ENCODE data around the gene WFDC1.

Gene WFDC1

DNA sequence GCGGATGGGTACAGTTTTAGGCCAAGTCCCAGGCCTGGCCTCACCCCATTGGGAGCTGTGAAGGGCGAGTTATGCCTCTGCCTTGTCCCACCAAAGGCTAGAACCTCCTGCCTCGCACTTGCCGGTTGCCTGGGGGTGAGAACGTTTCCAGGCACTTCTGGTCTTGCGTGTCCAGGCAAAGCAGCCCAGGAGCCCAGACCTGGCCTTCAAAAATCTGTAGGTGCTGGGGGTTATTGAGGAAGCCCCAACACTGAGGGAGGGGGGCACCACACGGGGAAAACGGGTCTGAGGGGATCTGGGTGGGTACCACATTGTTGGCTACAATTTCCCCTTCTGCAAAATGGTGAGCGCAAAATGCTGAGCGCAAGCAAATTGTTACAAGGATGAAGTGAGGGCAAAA lies 61.5 kb downstream of the WFDC1 start:
- DNase-seq (ENCODE audit: low read depth, low spot score), result no peak
- TF ChIP-seq, protein P1, sequence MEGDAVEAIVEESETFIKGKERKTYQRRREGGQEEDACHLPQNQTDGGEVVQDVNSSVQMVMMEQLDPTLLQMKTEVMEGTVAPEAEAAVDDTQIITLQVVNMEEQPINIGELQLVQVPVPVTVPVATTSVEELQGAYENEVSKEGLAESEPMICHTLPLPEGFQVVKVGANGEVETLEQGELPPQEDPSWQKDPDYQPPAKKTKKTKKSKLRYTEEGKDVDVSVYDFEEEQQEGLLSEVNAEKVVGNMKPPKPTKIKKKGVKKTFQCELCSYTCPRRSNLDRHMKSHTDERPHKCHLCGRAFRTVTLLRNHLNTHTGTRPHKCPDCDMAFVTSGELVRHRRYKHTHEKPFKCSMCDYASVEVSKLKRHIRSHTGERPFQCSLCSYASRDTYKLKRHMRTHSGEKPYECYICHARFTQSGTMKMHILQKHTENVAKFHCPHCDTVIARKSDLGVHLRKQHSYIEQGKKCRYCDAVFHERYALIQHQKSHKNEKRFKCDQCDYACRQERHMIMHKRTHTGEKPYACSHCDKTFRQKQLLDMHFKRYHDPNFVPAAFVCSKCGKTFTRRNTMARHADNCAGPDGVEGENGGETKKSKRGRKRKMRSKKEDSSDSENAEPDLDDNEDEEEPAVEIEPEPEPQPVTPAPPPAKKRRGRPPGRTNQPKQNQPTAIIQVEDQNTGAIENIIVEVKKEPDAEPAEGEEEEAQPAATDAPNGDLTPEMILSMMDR (IDR thresholded peaks at IDR 0.05; ENCODE audit: insufficient read depth, low read length, missing control alignments), result no peak
- POLR2A ChIA-PET, result no interaction called here
- CTCF ChIA-PET, result no interaction called here
- no peak overlapping the region for H3K4me3 ChIP-seq (ENCODE audit: low read depth, low read length)

DNA sequence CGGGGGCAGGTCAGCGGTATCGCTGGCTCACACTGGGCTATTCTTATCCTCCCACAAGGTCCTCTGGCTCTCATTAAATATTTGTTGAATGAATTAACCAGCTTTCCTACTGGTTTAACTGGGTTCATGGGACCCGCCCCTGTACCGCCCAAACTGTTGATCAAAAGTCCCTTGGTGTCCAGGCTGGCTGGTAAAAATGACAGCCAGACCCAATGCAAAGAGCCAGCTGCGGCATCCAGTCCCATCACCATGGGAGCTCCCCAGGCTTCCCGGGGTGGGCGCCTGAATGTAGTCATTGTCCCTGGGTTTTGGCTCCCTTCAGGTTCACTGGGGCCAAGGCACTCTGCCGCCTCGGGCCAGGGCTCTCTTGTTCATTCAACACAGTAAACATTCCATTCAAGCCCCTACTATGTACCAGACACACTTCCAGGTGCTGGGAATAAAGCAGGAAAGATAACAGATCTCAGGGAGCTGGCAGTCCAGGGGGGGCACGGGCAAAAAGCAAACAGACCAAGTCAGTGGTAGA lies 62.0 kb downstream of the WFDC1 start:
- no peak for DNase-seq (ENCODE audit: low read depth, low spot score)
- TF ChIP-seq, protein P1 (IDR thresholded peaks at IDR 0.05; ENCODE audit: insufficient read depth, low read length, missing control alignments), result no peak
- ChIA-PET POLR2A (no interaction called here), CTCF (no interaction called here)
- H3K4me3 ChIP-seq (ENCODE audit: low read depth, low read length), result no peak overlapping the region

DNA sequence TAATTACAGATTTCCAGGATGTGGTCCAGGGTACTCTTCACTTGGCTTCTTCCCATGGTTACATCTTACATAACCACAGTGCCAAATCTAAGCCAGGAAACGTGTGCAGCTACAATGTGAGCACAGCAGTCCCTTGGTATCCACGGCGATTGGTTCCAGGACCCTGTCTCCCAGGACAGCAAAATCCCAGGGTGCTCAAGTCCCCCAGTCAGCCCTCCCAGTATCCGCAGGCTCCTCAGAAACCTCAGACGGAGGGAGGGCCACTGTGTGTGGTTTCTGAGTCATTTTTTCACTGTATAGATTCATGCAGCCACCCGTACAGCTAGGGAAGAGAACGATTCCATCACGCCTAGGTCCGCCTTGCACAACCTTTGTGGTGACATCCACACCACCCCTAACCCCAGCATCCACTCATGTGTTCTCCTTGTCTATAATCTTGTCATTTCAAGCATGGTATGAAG lies 62.5 kb downstream of the WFDC1 start:
- H3K4me3 ChIP-seq (ENCODE audit: low read depth, low read length), result no peak overlapping the region
- ChIA-PET CTCF (no interaction called here), POLR2A (no interaction called here)
- TF ChIP-seq, protein P1 (IDR thresholded peaks at IDR 0.05; ENCODE audit: insufficient read depth, low read length, missing control alignments), result no peak
- no peak for DNase-seq (ENCODE audit: low read depth, low spot score)

DNA sequence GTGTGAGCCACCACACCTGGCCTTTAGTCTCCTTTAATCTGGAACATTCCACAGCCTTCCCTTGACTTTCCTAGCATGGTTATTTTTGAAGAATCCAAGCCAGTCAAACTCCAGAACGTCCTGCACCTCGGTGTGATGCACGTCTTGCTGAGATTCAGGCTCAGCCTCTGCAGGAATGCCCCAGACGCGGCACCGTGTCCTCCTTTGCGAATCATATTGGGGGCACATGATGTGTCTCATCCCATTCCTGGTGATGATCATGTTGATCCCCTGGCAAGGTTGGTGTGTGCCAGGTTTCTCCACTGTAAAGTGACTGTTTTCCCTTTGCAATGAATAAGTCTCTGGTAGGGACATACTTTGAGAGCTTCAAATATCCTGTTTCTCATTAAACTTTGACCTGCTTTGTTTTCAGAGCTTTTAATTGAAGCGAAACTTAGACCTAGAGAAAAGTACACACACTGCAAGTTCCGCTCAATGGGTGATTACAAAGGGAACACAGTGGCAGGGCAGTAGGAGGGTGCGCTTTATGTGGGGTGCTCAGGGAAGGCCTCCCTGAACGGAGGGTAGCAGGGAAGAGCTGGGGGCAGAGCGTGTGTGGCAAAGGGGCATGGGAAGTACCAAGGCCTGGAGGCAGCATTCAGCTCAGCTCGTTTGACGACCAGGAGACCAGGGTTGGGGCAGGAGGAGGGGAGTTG lies 64.1 kb downstream of the WFDC1 start:
- POLR2A ChIA-PET, result no interaction called here
- TF ChIP-seq, protein P1 (IDR thresholded peaks at IDR 0.05; ENCODE audit: insufficient read depth, low read length, missing control alignments), result no peak
- H3K4me3 ChIP-seq (ENCODE audit: low read depth, low read length), result no peak overlapping the region
- CTCF ChIA-PET, result interaction anchor here (0.7 to 0.8 kb wide), 2 partner anchors 10 to 172 kb away, joined by 3 to 4 read pairs; partner anchors contain the start of genes ATP2C2 and TAF1C
- DNase-seq (ENCODE audit: low read depth, low spot score), result no peak

DNA sequence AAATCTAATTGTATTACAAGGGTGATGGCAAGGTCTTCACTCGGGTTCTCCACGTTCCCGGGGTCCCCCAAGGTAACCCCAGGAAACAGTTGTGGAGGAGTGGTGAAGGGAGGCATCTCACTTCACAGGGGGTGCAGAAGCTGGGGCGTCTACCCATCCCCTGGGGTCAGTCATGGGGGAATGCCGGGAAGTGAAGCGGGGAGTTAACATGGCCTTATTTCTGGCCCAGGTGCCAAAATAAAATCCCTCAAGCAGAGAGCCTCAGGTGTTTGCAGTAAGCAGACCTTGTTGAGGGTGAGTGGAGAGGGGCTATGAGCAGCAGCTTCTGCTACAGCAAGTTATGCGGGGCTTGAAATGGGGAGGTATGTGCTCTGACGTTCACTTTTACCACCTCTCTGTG lies 64.6 kb downstream of the WFDC1 start:
- ChIA-PET POLR2A (no interaction called here), CTCF (interaction anchor here (0.8 kb wide), 1 partner anchor 9 kb away, joined by 4 read pairs; the partner anchor contains the start of gene ATP2C2)
- TF ChIP-seq, protein P1 (IDR thresholded peaks at IDR 0.05; ENCODE audit: insufficient read depth, low read length, missing control alignments), result no peak
- DNase-seq (ENCODE audit: low read depth, low spot score), result no peak
- no peak overlapping the region for H3K4me3 ChIP-seq (ENCODE audit: low read depth, low read length)

DNA sequence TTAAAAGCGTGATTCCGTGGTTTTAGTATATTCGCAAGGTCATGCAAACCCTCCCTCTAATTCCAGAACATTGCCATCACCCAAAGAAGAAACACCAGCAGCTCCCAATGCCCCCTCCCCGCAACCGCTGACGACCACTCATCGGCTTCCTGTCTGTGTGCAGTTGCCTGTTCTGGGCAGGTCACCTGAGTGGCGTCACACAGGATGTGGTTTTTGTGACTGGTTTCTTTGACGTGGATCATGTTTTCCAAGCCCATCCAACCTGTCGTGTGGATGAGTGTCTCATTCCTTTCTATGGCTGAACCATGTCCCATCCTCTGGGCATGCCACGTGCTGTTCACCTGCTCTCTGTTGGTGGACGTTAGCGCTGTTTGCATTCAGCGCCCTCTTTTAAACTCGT lies 65.5 kb downstream of the WFDC1 start:
- ChIA-PET CTCF (no interaction called here), POLR2A (no interaction called here)
- H3K4me3 ChIP-seq (ENCODE audit: low read depth, low read length), result no peak overlapping the region
- no peak for DNase-seq (ENCODE audit: low read depth, low spot score)
- TF ChIP-seq, protein P1 (IDR thresholded peaks at IDR 0.05; ENCODE audit: insufficient read depth, low read length, missing control alignments), result no peak
